HEK293 (cell line): ENCODE results near the gene C1orf174.
A peak's percentile ranks its signal among the peaks of the same experiment; 100 is the strongest.

Experiments used
- SP7 ChIP-seq: fragments of 450-650 bp; formaldehyde crosslinking; IDR thresholded peaks from 2 replicates; pipeline ENCODE4 v1.5.1; 2016; ENCODE audit warnings: missing biosample characterization, missing genetic modification characterization
- ZBTB7A ChIP-seq: fragments of 450-650 bp; formaldehyde crosslinking; IDR thresholded peaks from 2 replicates; pipeline ENCODE4 v1.5.1; 2016; ENCODE audit warnings: low read depth, missing biosample characterization, missing genetic modification characterization
- ZNF274 ChIP-seq, 2 experiments: fragments of 200-500 bp in 1 of 2; fragments of 450-650 bp in 1 of 2; sonication (Bioruptor generic) in 1 of 2; formaldehyde crosslinking in 1 of 2; IDR thresholded peaks; 2 replicates each; pipeline versions ENCODE4 v1.5.1 to v1.6.1; 2014 to 2016; ENCODE audit warnings: borderline replicate concordance in 1 of 2, inconsistent platforms in 1 of 2, low read length in 1 of 2, missing biosample characterization in 1 of 2, missing genetic modification characterization in 1 of 2
- ZNF426 ChIP-seq: fragments of 450-650 bp; formaldehyde crosslinking; IDR thresholded peaks from 2 replicates; pipeline ENCODE4 v1.5.1; 2017; ENCODE audit warnings: missing biosample characterization, missing genetic modification characterization, mild to moderate bottlenecking, inconsistent platforms, moderate library complexity
- ZNF473 ChIP-seq: fragments of 450-650 bp; formaldehyde crosslinking; IDR thresholded peaks from 2 replicates; pipeline ENCODE4 v1.5.1; 2017; ENCODE audit warnings: missing biosample characterization, missing genetic modification characterization
- TF ChIP-seq, protein P1 (sequence below): fragments of 450-650 bp; formaldehyde crosslinking; IDR thresholded peaks from 2 replicates; pipeline ENCODE4 v1.5.0; 2017; ENCODE audit warnings: missing biosample characterization, missing genetic modification characterization, borderline replicate concordance
- TF ChIP-seq, protein P2 (sequence below): fragments of 450-650 bp; formaldehyde crosslinking; IDR thresholded peaks from 2 replicates; pipeline ENCODE4 v1.5.1; 2016; ENCODE audit warnings: missing biosample characterization, missing genetic modification characterization
- TF ChIP-seq, protein P3 (sequence below): fragments of 450-650 bp; formaldehyde crosslinking; conservative IDR thresholded peaks from 2 replicates; pipeline ENCODE4 v1.5.1; 2016; ENCODE audit warnings: low read depth, missing biosample characterization, missing genetic modification characterization
- TF ChIP-seq, protein P4 (sequence below): fragments of 450-650 bp; formaldehyde crosslinking; conservative IDR thresholded peaks from 2 replicates; pipeline ENCODE4 v1.5.1; 2016; ENCODE audit warnings: low read depth, missing biosample characterization, missing genetic modification characterization
- TF ChIP-seq, protein P5 (sequence below): fragments of 450-650 bp; formaldehyde crosslinking; IDR thresholded peaks from 2 replicates; pipeline ENCODE4 v1.5.1; 2016; ENCODE audit warnings: missing biosample characterization, missing genetic modification characterization, borderline replicate concordance
- TF ChIP-seq, protein P6 (sequence below): fragments of 450-650 bp; formaldehyde crosslinking; IDR thresholded peaks from 2 replicates; pipeline ENCODE4 v1.5.1; 2017; ENCODE audit warnings: missing biosample characterization, missing genetic modification characterization
- TF ChIP-seq, protein P7 (sequence below): fragments of 450-650 bp; formaldehyde crosslinking; IDR thresholded peaks from 2 replicates; pipeline ENCODE4 v1.5.1; 2016; ENCODE audit warnings: missing biosample characterization, missing genetic modification characterization

Gene C1orf174

DNA sequence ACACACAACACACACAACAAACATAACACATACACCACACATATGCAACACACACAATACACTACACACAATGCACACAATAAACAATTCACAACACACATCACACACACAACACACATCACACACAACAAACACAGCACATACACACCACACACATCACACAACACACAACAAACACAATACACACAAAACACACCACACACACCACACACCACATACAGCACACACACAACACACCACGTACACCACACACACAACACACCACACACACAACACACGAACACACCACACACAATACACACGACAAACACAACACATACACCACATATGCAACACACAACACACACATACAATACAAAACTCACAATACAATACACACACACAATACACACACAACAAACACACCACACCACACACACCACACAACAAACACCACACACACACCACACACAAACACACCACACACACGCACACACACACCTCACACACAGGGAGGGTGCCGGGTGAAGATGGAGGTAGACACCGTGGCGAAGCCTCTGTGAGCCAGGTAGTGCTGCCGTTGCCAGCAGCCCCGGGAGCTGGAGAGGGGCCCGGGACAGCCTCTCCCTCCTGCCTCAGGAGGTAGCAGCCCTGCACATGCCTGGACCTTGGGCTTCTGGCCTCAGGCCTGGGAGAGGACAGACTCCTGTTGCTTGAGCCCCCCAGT lies 30.4 kb upstream of the C1orf174 start (continued):
- TF ChIP-seq, protein P1, sequence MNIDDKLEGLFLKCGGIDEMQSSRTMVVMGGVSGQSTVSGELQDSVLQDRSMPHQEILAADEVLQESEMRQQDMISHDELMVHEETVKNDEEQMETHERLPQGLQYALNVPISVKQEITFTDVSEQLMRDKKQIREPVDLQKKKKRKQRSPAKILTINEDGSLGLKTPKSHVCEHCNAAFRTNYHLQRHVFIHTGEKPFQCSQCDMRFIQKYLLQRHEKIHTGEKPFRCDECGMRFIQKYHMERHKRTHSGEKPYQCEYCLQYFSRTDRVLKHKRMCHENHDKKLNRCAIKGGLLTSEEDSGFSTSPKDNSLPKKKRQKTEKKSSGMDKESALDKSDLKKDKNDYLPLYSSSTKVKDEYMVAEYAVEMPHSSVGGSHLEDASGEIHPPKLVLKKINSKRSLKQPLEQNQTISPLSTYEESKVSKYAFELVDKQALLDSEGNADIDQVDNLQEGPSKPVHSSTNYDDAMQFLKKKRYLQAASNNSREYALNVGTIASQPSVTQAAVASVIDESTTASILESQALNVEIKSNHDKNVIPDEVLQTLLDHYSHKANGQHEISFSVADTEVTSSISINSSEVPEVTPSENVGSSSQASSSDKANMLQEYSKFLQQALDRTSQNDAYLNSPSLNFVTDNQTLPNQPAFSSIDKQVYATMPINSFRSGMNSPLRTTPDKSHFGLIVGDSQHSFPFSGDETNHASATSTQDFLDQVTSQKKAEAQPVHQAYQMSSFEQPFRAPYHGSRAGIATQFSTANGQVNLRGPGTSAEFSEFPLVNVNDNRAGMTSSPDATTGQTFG (tag by site-specific recombination), result peak; percentile 41; the same call in 1 of the 2 replicates
- TF ChIP-seq ZNF274 (IDR thresholded peaks at IDR 0.05; ENCODE audit: low read length) (no peak), ZNF274 (tag by site-specific recombination; IDR thresholded peaks at IDR 0.05; ENCODE audit: borderline replicate concordance) (no peak), ZNF426 (tag by site-specific recombination) (no peak), ZBTB7A (no peak), SP7 (tag by site-specific recombination) (no peak), ZNF473 (tag by site-specific recombination) (peak; percentile 65; the same call in 1 of the 2 replicates)
- TF ChIP-seq, protein P2, sequence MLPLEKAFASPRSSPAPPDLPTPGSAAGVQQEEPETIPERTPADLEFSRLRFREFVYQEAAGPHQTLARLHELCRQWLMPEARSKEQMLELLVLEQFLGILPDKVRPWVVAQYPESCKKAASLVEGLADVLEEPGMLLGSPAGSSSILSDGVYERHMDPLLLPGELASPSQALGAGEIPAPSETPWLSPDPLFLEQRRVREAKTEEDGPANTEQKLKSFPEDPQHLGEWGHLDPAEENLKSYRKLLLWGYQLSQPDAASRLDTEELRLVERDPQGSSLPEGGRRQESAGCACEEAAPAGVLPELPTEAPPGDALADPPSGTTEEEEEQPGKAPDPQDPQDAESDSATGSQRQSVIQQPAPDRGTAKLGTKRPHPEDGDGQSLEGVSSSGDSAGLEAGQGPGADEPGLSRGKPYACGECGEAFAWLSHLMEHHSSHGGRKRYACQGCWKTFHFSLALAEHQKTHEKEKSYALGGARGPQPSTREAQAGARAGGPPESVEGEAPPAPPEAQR (tag by site-specific recombination), result no peak; the same call in 1 of the 2 replicates
- TF ChIP-seq, protein P3, sequence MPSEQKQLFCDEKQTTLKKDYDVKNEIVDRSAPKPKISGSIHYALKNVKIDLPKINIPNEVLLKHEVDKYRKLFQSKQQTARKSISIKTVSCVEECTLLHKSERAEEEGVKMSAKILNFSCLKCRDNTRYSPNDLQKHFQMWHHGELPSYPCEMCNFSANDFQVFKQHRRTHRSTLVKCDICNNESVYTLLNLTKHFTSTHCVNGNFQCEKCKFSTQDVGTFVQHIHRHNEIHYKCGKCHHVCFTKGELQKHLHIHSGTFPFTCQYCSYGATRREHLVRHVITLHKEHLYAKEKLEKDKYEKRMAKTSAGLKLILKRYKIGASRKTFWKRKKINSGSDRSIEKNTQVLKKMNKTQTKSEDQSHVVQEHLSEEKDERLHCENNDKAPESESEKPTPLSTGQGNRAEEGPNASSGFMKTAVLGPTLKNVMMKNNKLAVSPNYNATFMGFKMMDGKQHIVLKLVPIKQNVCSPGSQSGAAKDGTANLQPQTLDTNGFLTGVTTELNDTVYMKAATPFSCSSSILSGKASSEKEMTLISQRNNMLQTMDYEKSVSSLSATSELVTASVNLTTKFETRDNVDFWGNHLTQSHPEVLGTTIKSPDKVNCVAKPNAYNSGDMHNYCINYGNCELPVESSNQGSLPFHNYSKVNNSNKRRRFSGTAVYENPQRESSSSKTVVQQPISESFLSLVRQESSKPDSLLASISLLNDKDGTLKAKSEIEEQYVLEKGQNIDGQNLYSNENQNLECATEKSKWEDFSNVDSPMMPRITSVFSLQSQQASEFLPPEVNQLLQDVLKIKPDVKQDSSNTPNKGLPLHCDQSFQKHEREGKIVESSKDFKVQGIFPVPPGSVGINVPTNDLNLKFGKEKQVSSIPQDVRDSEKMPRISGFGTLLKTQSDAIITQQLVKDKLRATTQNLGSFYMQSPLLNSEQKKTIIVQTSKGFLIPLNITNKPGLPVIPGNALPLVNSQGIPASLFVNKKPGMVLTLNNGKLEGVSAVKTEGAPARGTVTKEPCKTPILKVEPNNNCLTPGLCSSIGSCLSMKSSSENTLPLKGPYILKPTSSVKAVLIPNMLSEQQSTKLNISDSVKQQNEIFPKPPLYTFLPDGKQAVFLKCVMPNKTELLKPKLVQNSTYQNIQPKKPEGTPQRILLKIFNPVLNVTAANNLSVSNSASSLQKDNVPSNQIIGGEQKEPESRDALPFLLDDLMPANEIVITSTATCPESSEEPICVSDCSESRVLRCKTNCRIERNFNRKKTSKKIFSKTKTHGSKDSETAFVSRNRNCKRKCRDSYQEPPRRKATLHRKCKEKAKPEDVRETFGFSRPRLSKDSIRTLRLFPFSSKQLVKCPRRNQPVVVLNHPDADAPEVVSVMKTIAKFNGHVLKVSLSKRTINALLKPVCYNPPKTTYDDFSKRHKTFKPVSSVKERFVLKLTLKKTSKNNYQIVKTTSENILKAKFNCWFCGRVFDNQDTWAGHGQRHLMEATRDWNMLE (tag by site-specific recombination), result no peak
- TF ChIP-seq, protein P4, sequence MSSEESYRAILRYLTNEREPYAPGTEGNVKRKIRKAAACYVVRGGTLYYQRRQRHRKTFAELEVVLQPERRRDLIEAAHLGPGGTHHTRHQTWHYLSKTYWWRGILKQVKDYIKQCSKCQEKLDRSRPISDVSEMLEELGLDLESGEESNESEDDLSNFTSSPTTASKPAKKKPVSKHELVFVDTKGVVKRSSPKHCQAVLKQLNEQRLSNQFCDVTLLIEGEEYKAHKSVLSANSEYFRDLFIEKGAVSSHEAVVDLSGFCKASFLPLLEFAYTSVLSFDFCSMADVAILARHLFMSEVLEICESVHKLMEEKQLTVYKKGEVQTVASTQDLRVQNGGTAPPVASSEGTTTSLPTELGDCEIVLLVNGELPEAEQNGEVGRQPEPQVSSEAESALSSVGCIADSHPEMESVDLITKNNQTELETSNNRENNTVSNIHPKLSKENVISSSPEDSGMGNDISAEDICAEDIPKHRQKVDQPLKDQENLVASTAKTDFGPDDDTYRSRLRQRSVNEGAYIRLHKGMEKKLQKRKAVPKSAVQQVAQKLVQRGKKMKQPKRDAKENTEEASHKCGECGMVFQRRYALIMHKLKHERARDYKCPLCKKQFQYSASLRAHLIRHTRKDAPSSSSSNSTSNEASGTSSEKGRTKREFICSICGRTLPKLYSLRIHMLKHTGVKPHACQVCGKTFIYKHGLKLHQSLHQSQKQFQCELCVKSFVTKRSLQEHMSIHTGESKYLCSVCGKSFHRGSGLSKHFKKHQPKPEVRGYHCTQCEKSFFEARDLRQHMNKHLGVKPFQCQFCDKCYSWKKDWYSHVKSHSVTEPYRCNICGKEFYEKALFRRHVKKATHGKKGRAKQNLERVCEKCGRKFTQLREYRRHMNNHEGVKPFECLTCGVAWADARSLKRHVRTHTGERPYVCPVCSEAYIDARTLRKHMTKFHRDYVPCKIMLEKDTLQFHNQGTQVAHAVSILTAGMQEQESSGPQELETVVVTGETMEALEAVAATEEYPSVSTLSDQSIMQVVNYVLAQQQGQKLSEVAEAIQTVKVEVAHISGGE (tag by site-specific recombination), result no peak
- TF ChIP-seq, protein P5, sequence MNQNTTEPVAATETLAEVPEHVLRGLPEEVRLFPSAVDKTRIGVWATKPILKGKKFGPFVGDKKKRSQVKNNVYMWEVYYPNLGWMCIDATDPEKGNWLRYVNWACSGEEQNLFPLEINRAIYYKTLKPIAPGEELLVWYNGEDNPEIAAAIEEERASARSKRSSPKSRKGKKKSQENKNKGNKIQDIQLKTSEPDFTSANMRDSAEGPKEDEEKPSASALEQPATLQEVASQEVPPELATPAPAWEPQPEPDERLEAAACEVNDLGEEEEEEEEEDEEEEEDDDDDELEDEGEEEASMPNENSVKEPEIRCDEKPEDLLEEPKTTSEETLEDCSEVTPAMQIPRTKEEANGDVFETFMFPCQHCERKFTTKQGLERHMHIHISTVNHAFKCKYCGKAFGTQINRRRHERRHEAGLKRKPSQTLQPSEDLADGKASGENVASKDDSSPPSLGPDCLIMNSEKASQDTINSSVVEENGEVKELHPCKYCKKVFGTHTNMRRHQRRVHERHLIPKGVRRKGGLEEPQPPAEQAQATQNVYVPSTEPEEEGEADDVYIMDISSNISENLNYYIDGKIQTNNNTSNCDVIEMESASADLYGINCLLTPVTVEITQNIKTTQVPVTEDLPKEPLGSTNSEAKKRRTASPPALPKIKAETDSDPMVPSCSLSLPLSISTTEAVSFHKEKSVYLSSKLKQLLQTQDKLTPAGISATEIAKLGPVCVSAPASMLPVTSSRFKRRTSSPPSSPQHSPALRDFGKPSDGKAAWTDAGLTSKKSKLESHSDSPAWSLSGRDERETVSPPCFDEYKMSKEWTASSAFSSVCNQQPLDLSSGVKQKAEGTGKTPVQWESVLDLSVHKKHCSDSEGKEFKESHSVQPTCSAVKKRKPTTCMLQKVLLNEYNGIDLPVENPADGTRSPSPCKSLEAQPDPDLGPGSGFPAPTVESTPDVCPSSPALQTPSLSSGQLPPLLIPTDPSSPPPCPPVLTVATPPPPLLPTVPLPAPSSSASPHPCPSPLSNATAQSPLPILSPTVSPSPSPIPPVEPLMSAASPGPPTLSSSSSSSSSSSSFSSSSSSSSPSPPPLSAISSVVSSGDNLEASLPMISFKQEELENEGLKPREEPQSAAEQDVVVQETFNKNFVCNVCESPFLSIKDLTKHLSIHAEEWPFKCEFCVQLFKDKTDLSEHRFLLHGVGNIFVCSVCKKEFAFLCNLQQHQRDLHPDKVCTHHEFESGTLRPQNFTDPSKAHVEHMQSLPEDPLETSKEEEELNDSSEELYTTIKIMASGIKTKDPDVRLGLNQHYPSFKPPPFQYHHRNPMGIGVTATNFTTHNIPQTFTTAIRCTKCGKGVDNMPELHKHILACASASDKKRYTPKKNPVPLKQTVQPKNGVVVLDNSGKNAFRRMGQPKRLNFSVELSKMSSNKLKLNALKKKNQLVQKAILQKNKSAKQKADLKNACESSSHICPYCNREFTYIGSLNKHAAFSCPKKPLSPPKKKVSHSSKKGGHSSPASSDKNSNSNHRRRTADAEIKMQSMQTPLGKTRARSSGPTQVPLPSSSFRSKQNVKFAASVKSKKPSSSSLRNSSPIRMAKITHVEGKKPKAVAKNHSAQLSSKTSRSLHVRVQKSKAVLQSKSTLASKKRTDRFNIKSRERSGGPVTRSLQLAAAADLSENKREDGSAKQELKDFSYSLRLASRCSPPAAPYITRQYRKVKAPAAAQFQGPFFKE (tag by site-specific recombination), result no peak
- TF ChIP-seq, protein P6, sequence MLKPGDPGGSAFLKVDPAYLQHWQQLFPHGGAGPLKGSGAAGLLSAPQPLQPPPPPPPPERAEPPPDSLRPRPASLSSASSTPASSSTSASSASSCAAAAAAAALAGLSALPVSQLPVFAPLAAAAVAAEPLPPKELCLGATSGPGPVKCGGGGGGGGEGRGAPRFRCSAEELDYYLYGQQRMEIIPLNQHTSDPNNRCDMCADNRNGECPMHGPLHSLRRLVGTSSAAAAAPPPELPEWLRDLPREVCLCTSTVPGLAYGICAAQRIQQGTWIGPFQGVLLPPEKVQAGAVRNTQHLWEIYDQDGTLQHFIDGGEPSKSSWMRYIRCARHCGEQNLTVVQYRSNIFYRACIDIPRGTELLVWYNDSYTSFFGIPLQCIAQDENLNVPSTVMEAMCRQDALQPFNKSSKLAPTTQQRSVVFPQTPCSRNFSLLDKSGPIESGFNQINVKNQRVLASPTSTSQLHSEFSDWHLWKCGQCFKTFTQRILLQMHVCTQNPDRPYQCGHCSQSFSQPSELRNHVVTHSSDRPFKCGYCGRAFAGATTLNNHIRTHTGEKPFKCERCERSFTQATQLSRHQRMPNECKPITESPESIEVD (tag by site-specific recombination), result no peak
- TF ChIP-seq, protein P7, sequence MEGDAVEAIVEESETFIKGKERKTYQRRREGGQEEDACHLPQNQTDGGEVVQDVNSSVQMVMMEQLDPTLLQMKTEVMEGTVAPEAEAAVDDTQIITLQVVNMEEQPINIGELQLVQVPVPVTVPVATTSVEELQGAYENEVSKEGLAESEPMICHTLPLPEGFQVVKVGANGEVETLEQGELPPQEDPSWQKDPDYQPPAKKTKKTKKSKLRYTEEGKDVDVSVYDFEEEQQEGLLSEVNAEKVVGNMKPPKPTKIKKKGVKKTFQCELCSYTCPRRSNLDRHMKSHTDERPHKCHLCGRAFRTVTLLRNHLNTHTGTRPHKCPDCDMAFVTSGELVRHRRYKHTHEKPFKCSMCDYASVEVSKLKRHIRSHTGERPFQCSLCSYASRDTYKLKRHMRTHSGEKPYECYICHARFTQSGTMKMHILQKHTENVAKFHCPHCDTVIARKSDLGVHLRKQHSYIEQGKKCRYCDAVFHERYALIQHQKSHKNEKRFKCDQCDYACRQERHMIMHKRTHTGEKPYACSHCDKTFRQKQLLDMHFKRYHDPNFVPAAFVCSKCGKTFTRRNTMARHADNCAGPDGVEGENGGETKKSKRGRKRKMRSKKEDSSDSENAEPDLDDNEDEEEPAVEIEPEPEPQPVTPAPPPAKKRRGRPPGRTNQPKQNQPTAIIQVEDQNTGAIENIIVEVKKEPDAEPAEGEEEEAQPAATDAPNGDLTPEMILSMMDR (tag by site-specific recombination), result no peak
